Neural progenitor cell (in vitro differentiated cells): ENCODE results near the gene AGPAT1. TPM values are rescaled to one million over a fixed set of nuclear protein-coding genes. Genes with fewer than 3 reads are reported as not detected.

Source experiments
- DNase-seq: peaks from one replicate; pipeline ENCODE4 v3.0.0-alpha.2; 2016; ENCODE audit warnings: low spot score
- H2AFZ ChIP-seq: fragments of 200-600 bp; sonication (generic); replicated peaks from 2 replicates; pipeline ENCODE4 v1.6.1; 2016; ENCODE audit warnings: antibody characterized with exemption
- H3F3A ChIP-seq: fragments of 200-600 bp; sonication (generic); 2 replicates; pipeline ENCODE4 v1.6.1; 2016; ENCODE audit warnings: antibody characterized with exemption, low read depth
- H3K27ac ChIP-seq: fragments of 200-600 bp; sonication (generic); 2 replicates; pipeline ENCODE4 v1.5.1; 2016; ENCODE audit warnings: mild to moderate bottlenecking
- H3K27me3 ChIP-seq: fragments of 200-600 bp; sonication (generic); 2 replicates; pipeline ENCODE4 v1.6.1; 2016; ENCODE audit warnings: mild to moderate bottlenecking, moderate library complexity
- H3K36me3 ChIP-seq: fragments of 200-600 bp; sonication (generic); 2 replicates; pipeline ENCODE4 v1.5.1; 2016
- H3K4me1 ChIP-seq: fragments of 200-600 bp; sonication (generic); 2 replicates; pipeline ENCODE4 v1.6.1; 2016; ENCODE audit warnings: mixed run types
- H3K4me2 ChIP-seq: fragments of 200-600 bp; sonication (generic); 2 replicates; pipeline ENCODE4 v1.6.1; 2016
- H3K4me3 ChIP-seq: fragments of 200-600 bp; sonication (generic); 2 replicates; pipeline ENCODE4 v1.5.1; 2016
- H3K79me2 ChIP-seq: fragments of 200-600 bp; sonication (generic); 2 replicates; pipeline ENCODE4 v1.6.1; 2016; ENCODE audit warnings: low read depth
- H3K9ac ChIP-seq: fragments of 200-600 bp; sonication (generic); 2 replicates; pipeline ENCODE4 v1.6.1; 2016
- H3K9me3 ChIP-seq: fragments of 200-600 bp; sonication (generic); 2 replicates; pipeline ENCODE4 v1.5.1; 2016; ENCODE audit warnings: low read depth
- H4K20me1 ChIP-seq: fragments of 200-600 bp; sonication (generic); 2 replicates; pipeline ENCODE4 v1.6.1; 2016; ENCODE audit warnings: low read depth
- H3K27ac Mint-ChIP-seq: 3 replicates; pipeline ENCODE4 v1.8.0; 2021; ENCODE audit warnings: mixed read lengths
- H3K27me3 Mint-ChIP-seq: 2 replicates; pipeline ENCODE4 v1.8.0; 2022; ENCODE audit warnings: low read depth, mild to moderate bottlenecking, inconsistent platforms, moderate library complexity, mixed read lengths; ENCODE audit not compliant: insufficient read depth
- H3K36me3 Mint-ChIP-seq: 3 replicates; pipeline ENCODE4 v1.8.0; 2021; ENCODE audit warnings: mixed read lengths
- H3K4me1 Mint-ChIP-seq: 3 replicates; pipeline ENCODE4 v1.8.0; 2021; ENCODE audit warnings: mixed read lengths
- H3K4me3 Mint-ChIP-seq: 3 replicates; pipeline ENCODE4 v1.8.0; 2021; ENCODE audit warnings: mild to moderate bottlenecking, moderate library complexity, mixed read lengths
- H3K9me3 Mint-ChIP-seq: 3 replicates; pipeline ENCODE4 v1.8.0; 2020; ENCODE audit warnings: mixed read lengths
- EZH2 ChIP-seq: fragments of 200-600 bp; sonication (generic); IDR thresholded peaks from 2 replicates; pipeline ENCODE4 v1.6.1; 2017; ENCODE audit warnings: antibody characterized with exemption, mild to moderate bottlenecking, moderate library complexity
- EZH2phosphoT487 ChIP-seq: fragments of 200-600 bp; sonication (generic); IDR thresholded peaks from 2 replicates; pipeline ENCODE4 v1.6.1; 2017; ENCODE audit warnings: antibody characterized with exemption
- total RNA-seq: library from RNA; depleted of rRNA; stranded (reverse); fragments of >200 nt; gene quantifications from 2 replicates; pipeline ENCODE4 v1.2.3, GENCODE V29; 2015; ENCODE audit warnings: low replicate concordance
- TF ChIP-seq, protein P1 (sequence below): fragments of 200-600 bp; sonication (generic); IDR thresholded peaks from 2 replicates; pipeline ENCODE4 v1.5.1; 2017; ENCODE audit warnings: antibody characterized with exemption, mild to moderate bottlenecking

Gene AGPAT1
- total RNA-seq, 1 donor from 2014 or later: 46.9 TPM

DNA sequence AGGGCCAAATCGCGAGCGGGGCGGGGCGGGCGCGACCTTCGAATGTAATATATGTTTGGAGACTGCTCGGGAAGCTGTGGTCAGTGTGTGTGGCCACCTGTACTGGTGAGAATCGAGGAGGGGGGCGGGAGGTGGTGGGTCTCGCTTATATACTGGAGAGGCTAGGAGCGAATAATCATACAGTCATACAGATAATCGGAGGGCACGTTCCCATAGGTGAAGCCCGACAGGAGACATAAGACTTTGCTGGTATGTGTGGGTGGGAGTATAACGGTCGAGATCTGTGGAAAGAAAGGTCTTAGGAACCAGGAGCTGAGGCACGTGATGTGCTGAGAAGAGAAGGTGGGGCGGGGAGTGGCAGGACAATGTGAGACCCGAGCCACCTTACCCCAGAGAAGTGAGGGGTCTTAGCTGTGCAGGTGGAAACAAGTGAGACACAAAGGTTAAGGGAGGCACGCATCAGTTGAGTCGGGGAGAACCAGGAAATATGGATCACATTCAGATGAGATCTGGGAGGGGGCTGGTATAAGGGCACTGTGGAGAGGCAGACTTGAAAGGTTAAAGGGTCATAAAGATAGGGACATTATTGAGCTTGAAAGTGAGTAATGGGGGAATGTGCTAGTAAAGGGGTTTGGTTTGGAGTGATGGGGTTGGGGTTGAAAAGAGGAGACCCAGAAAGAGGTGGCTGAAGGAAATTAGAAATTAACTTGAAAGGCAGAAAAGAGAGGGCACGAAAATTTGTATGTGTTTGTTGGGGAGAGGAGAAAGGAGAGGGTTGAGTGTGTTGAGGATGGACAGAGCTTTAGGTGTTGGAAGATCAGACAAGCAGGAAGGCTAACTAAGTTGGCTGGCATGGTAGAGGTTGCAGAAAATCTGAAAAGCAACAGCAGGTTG is 2.9 kb upstream of the AGPAT1 start:
- H2AFZ ChIP-seq: no peak overlapping the region

DNA sequence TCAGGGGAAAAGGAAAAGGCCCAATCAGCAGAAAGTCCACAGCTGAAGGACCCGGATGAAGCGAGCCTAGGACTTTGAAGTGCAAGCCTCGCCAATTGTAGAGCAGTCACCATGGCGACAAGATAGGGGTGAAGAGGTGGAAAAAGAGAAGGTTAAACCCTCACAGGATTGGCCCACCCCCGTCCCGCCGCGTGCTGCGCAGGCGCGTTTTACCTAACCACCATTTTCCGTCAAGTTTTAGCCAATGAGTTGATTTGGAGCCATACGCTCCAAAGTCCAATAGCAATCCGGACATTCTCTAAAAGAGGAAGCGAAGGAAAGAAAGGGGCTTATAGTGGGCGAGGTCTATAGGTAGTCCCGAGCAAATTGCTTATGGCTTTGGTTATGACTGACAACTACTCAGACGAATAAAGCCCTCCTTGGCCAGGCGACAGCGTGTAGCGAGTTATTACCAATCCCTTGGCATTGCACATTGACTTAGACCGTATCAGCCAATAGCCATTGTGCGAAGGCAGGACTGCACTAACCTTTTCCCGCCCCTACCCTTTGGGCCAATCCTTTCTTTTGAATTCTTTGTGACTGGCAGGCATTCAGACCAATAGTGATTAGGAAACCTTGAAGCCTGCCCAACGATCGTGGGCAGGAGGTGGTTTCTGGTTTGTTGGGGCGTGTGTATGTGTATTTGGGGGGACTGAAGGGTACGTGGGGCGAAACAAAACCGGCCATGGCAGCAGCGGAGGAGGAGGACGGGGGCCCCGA is 2.1 kb upstream of the AGPAT1 start, which contains the start of gene RNF5:
Gene RNF5, plus strand, starts transcription at position 618 of the 759 bp plus-strand sequence. Its CDS starts 107 bp downstream, at position 725.
- DNase-seq: peak; percentile 99
- H3K9ac ChIP-seq: peak within 1 kb of the TSS; percentile 43
- no peaks in the 10 kb centered on the region for H3K27me3 ChIP-seq
- H3K27me3 Mint-ChIP-seq: peaks cover 9% of the 10 kb centered on the region
- H3K4me2 ChIP-seq: peak within 1 kb of the TSS; percentile 93
- H2AFZ ChIP-seq: peak within 1 kb of the TSS; percentile 42
- H3K4me1 ChIP-seq: peaks cover 24% of the 10 kb centered on the region
- H3F3A ChIP-seq: peaks cover 20% of the 10 kb centered on the region
- no peaks in the 10 kb centered on the region for H3K36me3 ChIP-seq
- H3K4me1 Mint-ChIP-seq: peaks cover 38% of the 10 kb centered on the region
- H3K27ac ChIP-seq: peak within 1 kb of the TSS; percentile 93
- no peaks in the 10 kb centered on the region for H3K9me3 ChIP-seq
- peak within 1 kb of the TSS; percentile 99 for H3K4me3 ChIP-seq
- H3K9me3 Mint-ChIP-seq: no peaks in the 10 kb centered on the region
- TF ChIP-seq, protein P1, sequence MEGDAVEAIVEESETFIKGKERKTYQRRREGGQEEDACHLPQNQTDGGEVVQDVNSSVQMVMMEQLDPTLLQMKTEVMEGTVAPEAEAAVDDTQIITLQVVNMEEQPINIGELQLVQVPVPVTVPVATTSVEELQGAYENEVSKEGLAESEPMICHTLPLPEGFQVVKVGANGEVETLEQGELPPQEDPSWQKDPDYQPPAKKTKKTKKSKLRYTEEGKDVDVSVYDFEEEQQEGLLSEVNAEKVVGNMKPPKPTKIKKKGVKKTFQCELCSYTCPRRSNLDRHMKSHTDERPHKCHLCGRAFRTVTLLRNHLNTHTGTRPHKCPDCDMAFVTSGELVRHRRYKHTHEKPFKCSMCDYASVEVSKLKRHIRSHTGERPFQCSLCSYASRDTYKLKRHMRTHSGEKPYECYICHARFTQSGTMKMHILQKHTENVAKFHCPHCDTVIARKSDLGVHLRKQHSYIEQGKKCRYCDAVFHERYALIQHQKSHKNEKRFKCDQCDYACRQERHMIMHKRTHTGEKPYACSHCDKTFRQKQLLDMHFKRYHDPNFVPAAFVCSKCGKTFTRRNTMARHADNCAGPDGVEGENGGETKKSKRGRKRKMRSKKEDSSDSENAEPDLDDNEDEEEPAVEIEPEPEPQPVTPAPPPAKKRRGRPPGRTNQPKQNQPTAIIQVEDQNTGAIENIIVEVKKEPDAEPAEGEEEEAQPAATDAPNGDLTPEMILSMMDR: no peak
- TF ChIP-seq EZH2 (no peak), EZH2phosphoT487 (no peak)
- peak within 1 kb of the TSS; percentile 90 for H3K27ac Mint-ChIP-seq
- H4K20me1 ChIP-seq: peaks cover 25% of the 10 kb centered on the region
- H3K4me3 Mint-ChIP-seq: peak within 1 kb of the TSS; percentile 97
- peaks cover 52% of the 10 kb centered on the region for H3K79me2 ChIP-seq
- peaks cover 13% of the 10 kb centered on the region for H3K36me3 Mint-ChIP-seq

More for the DNA sequence above, 2.9 kb upstream of the AGPAT1 start:
- H3K79me2 ChIP-seq: peaks cover 44% of the 10 kb centered on the region
- H3K27ac ChIP-seq: no peak overlapping the region
- Mint-ChIP-seq H3K36me3 (peaks cover 15% of the 10 kb centered on the region), H3K27ac (peak overlapping the region; percentile 88), H3K9me3 (no peaks in the 10 kb centered on the region), H3K27me3 (peaks cover 9% of the 10 kb centered on the region), H3K4me3 (peak overlapping the region; percentile 97), H3K4me1 (peaks cover 33% of the 10 kb centered on the region)
- peak overlapping the region; percentile 93 for H3K4me2 ChIP-seq
- TF ChIP-seq EZH2phosphoT487: no peak
- peaks cover 24% of the 10 kb centered on the region for H3K4me1 ChIP-seq
- H3K36me3 ChIP-seq: no peaks in the 10 kb centered on the region
- H3K9ac ChIP-seq: peak overlapping the region; percentile 43
- H4K20me1 ChIP-seq: peaks cover 17% of the 10 kb centered on the region
- H3K27me3 ChIP-seq: no peaks in the 10 kb centered on the region
- no peaks in the 10 kb centered on the region for H3K9me3 ChIP-seq
- peaks cover 26% of the 10 kb centered on the region for H3F3A ChIP-seq
- no peak for DNase-seq
- peak overlapping the region; percentile 99 for H3K4me3 ChIP-seq

DNA sequence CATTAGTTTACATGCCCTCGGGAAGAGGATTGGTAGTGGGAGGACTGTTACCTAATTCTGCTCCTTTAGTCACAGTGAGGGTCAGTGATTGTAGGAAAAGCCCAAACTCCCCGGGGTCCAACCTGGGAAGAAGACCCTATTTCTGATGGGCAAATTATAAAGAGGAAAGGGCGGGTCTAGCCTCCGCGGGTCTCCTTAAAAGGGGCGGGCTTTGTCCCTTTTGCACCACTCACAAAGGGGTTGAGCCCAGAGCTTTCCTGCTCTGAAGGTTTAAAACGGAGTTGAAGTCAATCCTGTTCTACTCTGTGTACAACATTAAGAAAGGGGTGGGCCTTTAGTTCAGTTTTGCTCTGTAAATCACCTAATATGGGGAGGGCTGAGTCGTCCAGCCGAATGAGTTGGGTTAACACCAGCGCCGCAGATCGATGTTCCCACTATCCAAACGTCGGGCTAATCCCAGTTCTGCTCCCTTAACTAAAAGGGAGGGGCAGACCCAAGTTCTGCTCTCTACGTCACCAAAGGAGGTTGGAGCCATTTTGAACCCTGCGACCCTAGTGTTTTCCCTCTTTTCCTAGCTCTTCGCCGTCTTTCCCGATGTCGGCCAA is 1.4 kb upstream of the AGPAT1 start:
- peak; percentile 83 for DNase-seq
- Histone ChIP-seq H3K27me3 (no peaks in the 10 kb centered on the region), H4K20me1 (peaks cover 31% of the 10 kb centered on the region), H3K4me3 (peak overlapping the region; percentile 99), H3F3A (peaks cover 20% of the 10 kb centered on the region), H3K27ac (peak overlapping the region; percentile 93), H3K36me3 (no peaks in the 10 kb centered on the region), H3K79me2 (peaks cover 59% of the 10 kb centered on the region), H3K9ac (peak overlapping the region; percentile 33), H3K4me1 (peaks cover 24% of the 10 kb centered on the region), H3K9me3 (no peaks in the 10 kb centered on the region), H2AFZ (peak overlapping the region; percentile 42), H3K4me2 (peak overlapping the region; percentile 93)
- H3K36me3 Mint-ChIP-seq: peaks cover 13% of the 10 kb centered on the region
- H3K9me3 Mint-ChIP-seq: no peaks in the 10 kb centered on the region
- H3K4me1 Mint-ChIP-seq: peaks cover 38% of the 10 kb centered on the region
- peak overlapping the region; percentile 97 for H3K4me3 Mint-ChIP-seq
- TF ChIP-seq EZH2 (no peak), EZH2phosphoT487 (no peak)
- TF ChIP-seq, protein P1: no peak
- H3K27ac Mint-ChIP-seq: peak overlapping the region; percentile 90
- H3K27me3 Mint-ChIP-seq: peaks cover 9% of the 10 kb centered on the region
